PC-3 (cell line): ENCODE results near the gene LLPH. TPM values are rescaled to one million over a fixed set of nuclear protein-coding genes. Genes with fewer than 3 reads are reported as not detected.
"Not testable (repeated sequence)": the region's sequence is repeated elsewhere in the genome, so short reads cannot be mapped to it uniquely, and the experiment has no call there.

Experiments
- ATAC-seq: fragments of 200-7000 bp; cut with Tn5 transposase; 2 replicates; pipeline ENCODE4 v1.9.1; 2020; ENCODE audit warnings: mild to moderate bottlenecking, moderate library complexity
- Bru-seq: library from RNA; stranded (reverse); fragments of 400-500 nt; gene quantifications from one replicate; lab custom pipeline; 2021; lab: Mats Ljungman, UMichigan
- BruChase-seq, 2 experiments: library from RNA; stranded (reverse); fragments of 400-500 nt; gene quantifications; one replicate each; lab custom pipeline; 2021; lab: Mats Ljungman, UMichigan
- BruUV-seq: library from RNA; stranded (reverse); fragments of 400-500 nt; replicated peaks from 2 replicates; lab custom pipeline; 2021; lab: Mats Ljungman, UMichigan
- CTCF ChIA-PET: fragments of 300-600 bp; sonication (Branson Sonifier 250); formaldehyde crosslinking; loops from one replicate; lab custom pipeline; 2022; ENCODE audit warnings: antibody characterized with exemption; lab: Charles Lee
- POLR2A ChIA-PET: fragments of 300-600 bp; sonication (Branson Sonifier 250); formaldehyde crosslinking; loops from one replicate; lab custom pipeline; 2022; ENCODE audit warnings: antibody characterized with exemption; ENCODE audit not compliant: unreplicated experiment; lab: Charles Lee
- DNase-seq: peaks from one replicate; pipeline ENCODE4 v3.0.0-alpha.2; 2015
- H2AFZ ChIP-seq: fragments of 300-600 bp; sonication (generic); 2 replicates; pipeline ENCODE4 v1.6.0; 2016; ENCODE audit warnings: antibody characterized with exemption, low read length
- H3F3A ChIP-seq: fragments of 300-600 bp; sonication (generic); one replicate; pipeline ENCODE4 v1.6.0; 2017; ENCODE audit warnings: antibody characterized with exemption, low read length, control low read depth, mild to moderate bottlenecking; ENCODE audit not compliant: unreplicated experiment
- H3K27ac ChIP-seq: fragments of 300-600 bp; sonication (generic); 2 replicates; pipeline ENCODE4 v1.5.1; 2016; ENCODE audit warnings: mild to moderate bottlenecking, low read length
- H3K27me3 ChIP-seq: fragments of 300-600 bp; sonication (generic); 2 replicates; pipeline ENCODE4 v1.6.1; 2016; ENCODE audit warnings: low read length, mixed read lengths
- H3K36me3 ChIP-seq: fragments of 300-600 bp; sonication (generic); 2 replicates; pipeline ENCODE4 v1.6.1; 2016; ENCODE audit warnings: low read depth, mixed run types, low read length, mixed read lengths
- H3K4me1 ChIP-seq: fragments of 300-600 bp; sonication (generic); 2 replicates; pipeline ENCODE4 v1.5.1; 2016; ENCODE audit warnings: low read length; ENCODE audit not compliant: insufficient read depth
- H3K4me2 ChIP-seq: fragments of 300-600 bp; sonication (generic); 2 replicates; pipeline ENCODE4 v1.6.0; 2016; ENCODE audit warnings: low read length
- H3K4me3 ChIP-seq: fragments of 300-600 bp; sonication (generic); 2 replicates; pipeline ENCODE4 v1.5.1; 2016; ENCODE audit warnings: mild to moderate bottlenecking, low read length, mixed read lengths
- H3K79me2 ChIP-seq: fragments of 300-600 bp; sonication (generic); 2 replicates; pipeline ENCODE4 v1.6.1; 2017; ENCODE audit warnings: low read length, mixed read lengths
- H3K9ac ChIP-seq: fragments of 300-600 bp; sonication (generic); 2 replicates; pipeline ENCODE4 v1.6.0; 2016; ENCODE audit warnings: mild to moderate bottlenecking, low read length
- H3K9me2 ChIP-seq: fragments of 300-600 bp; sonication (generic); replicated peaks from 2 replicates; pipeline ENCODE4 v1.6.1; 2016; ENCODE audit warnings: mixed run types, low read length, mixed read lengths
- H3K9me3 ChIP-seq: fragments of 300-600 bp; sonication (generic); 2 replicates; pipeline ENCODE4 v1.6.1; 2016; ENCODE audit warnings: low read length, mixed read lengths
- H4K20me1 ChIP-seq: fragments of 300-600 bp; sonication (generic); 2 replicates; pipeline ENCODE4 v1.6.1; 2016; ENCODE audit warnings: low read length, mixed read lengths
- CTCF ChIP-seq: fragments of 300-600 bp; sonication (generic); conservative IDR thresholded peaks from 2 replicates; pipeline ENCODE4 v1.5.1; 2017; ENCODE audit warnings: antibody characterized with exemption, low read depth, mild to moderate bottlenecking, low read length
- EZH2 ChIP-seq: fragments of 300-600 bp; sonication (generic); IDR thresholded peaks from one replicate; pipeline ENCODE4 v1.6.1; 2017; ENCODE audit warnings: antibody characterized with exemption, mild to moderate bottlenecking, low read length; ENCODE audit not compliant: unreplicated experiment
- EZH2phosphoT487 ChIP-seq: fragments of 300-600 bp; sonication (generic); IDR thresholded peaks from 2 replicates; pipeline ENCODE4 v1.6.1; 2018; ENCODE audit warnings: mild to moderate bottlenecking, antibody characterized with exemption, low read length, borderline replicate concordance
- intact Hi-C: fragments of 100-400 bp; cut with micrococcal nuclease; formaldehyde crosslinking; loops from 2 replicates; pipeline ENCODE4 v1.9.0; 2023
- long read RNA-seq: library from polyadenylated mRNA; unstranded; transcript quantifications from one replicate; pipeline ENCODE4 v2.0.0, GENCODE V29; 2021; ENCODE audit not compliant: unreplicated experiment
- total RNA-seq: library from RNA; depleted of rRNA; stranded (reverse); fragments of >200 nt; gene quantifications from 2 replicates; pipeline ENCODE4 v1.2.3, GENCODE V29; 2014; rRNA removed

The LLPH gene
- 11.2 and 16.5 TPM in 2 replicates for total RNA-seq
- Bru-seq, nascent RNA: percentile 80 among the genes with signal in this experiment
- percentile 94 among the genes with signal in this experiment for BruChase-seq, experiment 1, labeled RNA remaining after a 6-hour chase
- percentile 90 among the genes with signal in this experiment for BruChase-seq, experiment 2, labeled RNA remaining after a 2-hour chase
- long read RNA-seq, full-length matches to known transcripts: 27 of 36 reads
- long read RNA-seq, partial matches to known transcripts: 1 of 36 reads
- long read RNA-seq, other reads (novel, unspliced or antisense): 8 of 36 reads

GRCh38 chr12:66130267-66131066 lies at the start of gene LLPH:
Gene LLPH, minus strand, starts transcription at chr12:66130750. Its CDS starts 1,644 bp downstream, at chr12:66129106.
- DNase-seq: peak; percentile 97
- intact Hi-C loops: no loop called here
- CTCF ChIA-PET: interaction anchor here (0.6 to 0.7 kb wide), 2 partner anchors 39 to 94 kb away, joined by 3 read pairs; no protein-coding TSS in a partner anchor
- TF ChIP-seq EZH2: no peak
- H3K27me3 ChIP-seq: no peaks in the 10 kb centered on the region
- H3K9me3 ChIP-seq: no peaks in the 10 kb centered on the region
- BruUV-seq: TSS peak; percentile 84
- peak within 1 kb of the TSS; percentile 96 for H3K4me2 ChIP-seq
- peak; percentile 92 for ATAC-seq
- POLR2A ChIA-PET: interaction anchor here (0.7 kb wide), 2 partner anchors 549 to 922 kb away, joined by 3 to 4 read pairs; partner anchors contain the start of gene GRIP1
- H3F3A ChIP-seq: no peaks in the 10 kb centered on the region
- H3K36me3 ChIP-seq: peaks cover 23% of the 10 kb centered on the region
- peak within 1 kb of the TSS; percentile 49 for H3K27ac ChIP-seq
- peak within 1 kb of the TSS; percentile 97 for H3K9ac ChIP-seq
- H3K4me3 ChIP-seq: peak within 1 kb of the TSS; percentile 94
- H4K20me1 ChIP-seq: no peaks in the 10 kb centered on the region
- H3K9me2 ChIP-seq: no peaks in the 10 kb centered on the region
- H3K4me1 ChIP-seq: peaks cover 17% of the 10 kb centered on the region
- peak within 1 kb of the TSS; percentile 93 for H2AFZ ChIP-seq
- peaks cover 61% of the 10 kb centered on the region for H3K79me2 ChIP-seq

GRCh38 chr12:66176105-66176900 lies 45.8 kb upstream of the LLPH start:
- H3K4me1 ChIP-seq: no peaks in the 10 kb centered on the region
- H3K79me2 ChIP-seq: no peaks in the 10 kb centered on the region
- no peaks in the 10 kb centered on the region for H3K9me2 ChIP-seq
- no peak overlapping the region for H3K4me3 ChIP-seq
- no TSS peak for BruUV-seq
- ATAC-seq (no peak), DNase-seq (no peak)
- H3K27me3 ChIP-seq: peaks cover 25% of the 10 kb centered on the region
- no peak overlapping the region for H3K27ac ChIP-seq
- no peaks in the 10 kb centered on the region for H4K20me1 ChIP-seq
- H3F3A ChIP-seq: no peaks in the 10 kb centered on the region
- no peak overlapping the region for H2AFZ ChIP-seq
- TF ChIP-seq EZH2phosphoT487: no peak
- TF ChIP-seq EZH2: no peak
- TF ChIP-seq CTCF: no peak
- intact Hi-C loops: no loop called here
- H3K9me3 ChIP-seq: no peaks in the 10 kb centered on the region
- H3K36me3 ChIP-seq: no peaks in the 10 kb centered on the region
- ChIA-PET POLR2A (interaction anchor here (0.6 to 0.7 kb wide), 2 partner anchors 68 to 658 kb away, joined by 4 read pairs; no protein-coding TSS in a partner anchor), CTCF (no interaction called here)
- no peak overlapping the region for H3K4me2 ChIP-seq
- no peak overlapping the region for H3K9ac ChIP-seq

DNA sequence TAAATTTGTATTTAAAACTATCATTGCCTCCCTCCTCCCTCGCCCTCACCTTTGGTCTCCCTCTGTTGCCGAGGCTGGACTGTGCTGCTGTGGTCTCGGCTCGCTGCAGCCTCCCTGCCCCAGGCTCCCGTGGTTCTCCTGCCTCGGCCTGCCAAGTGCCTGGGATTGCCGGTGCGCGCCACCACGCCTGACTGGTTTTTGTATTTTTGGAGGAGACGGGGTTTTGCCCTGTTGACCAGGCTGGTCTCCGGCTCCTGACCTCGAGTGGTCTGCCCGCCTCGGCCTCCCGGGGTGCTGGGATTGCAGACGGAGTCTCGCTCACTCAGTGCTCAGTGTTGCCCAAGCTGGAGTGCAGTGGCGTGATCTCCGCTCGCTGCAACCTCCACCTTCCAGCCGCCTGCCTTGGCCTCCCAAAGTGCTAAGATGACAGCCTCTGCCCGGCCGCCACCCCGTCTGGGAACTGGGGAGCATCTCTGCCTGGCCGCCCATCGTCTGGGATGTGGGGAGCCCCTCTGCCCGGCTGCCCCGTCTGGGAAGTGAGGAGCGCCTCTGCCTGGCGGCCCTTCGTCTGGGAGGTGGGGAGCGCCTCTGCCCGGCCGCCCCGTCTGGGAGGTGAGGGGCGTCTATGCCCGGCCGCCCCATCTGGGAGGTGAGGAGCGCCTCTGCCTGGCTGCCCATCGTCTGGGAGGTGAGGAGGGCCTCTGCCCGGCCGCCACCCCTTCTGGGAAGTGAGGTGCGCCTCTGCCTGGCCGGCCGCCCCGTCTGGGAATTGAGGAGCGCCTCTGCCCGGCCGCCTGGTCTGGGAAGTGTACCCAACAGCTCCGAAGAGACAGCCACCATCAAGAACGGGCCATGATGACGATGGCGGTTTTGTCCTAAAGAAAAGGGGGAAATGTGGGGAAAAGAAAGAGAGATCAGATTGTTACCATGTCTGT lies 44.1 kb upstream of the LLPH start:
- H3K36me3 ChIP-seq, CTCF ChIA-PET, H3F3A ChIP-seq, POLR2A ChIA-PET, H3K4me2 ChIP-seq, H3K27ac ChIP-seq, H3K79me2 ChIP-seq, H3K9me2 ChIP-seq, H3K9me3 ChIP-seq, H3K9ac ChIP-seq, DNase-seq, H4K20me1 ChIP-seq, H2AFZ ChIP-seq, intact Hi-C loops, H3K4me3 ChIP-seq, ATAC-seq, H3K4me1 ChIP-seq, BruUV-seq: not testable (repeated sequence)
- peaks cover 25% of the 10 kb centered on the region for H3K27me3 ChIP-seq
